Upper lobe of right lung (tissue), 1 donor: ENCODE results near the gene CSGALNACT2. TPM values are rescaled to one million over a fixed set of nuclear protein-coding genes. Genes with fewer than 3 reads are reported as not detected.

ENCODE experiments used
- ATAC-seq: fragments of 200-7000 bp; cut with Tn5 transposase; one replicate; pipeline ENCODE4 v1.9.1; 2020; ENCODE audit warnings: mild to moderate bottlenecking, moderate library complexity
- DNase-seq: peaks from one replicate; pipeline ENCODE4 v3.0.0-alpha.2; 2020
- H3K27ac ChIP-seq: fragments of 200-600 bp; one replicate; pipeline ENCODE4 v1.8.0; 2022
- H3K27me3 ChIP-seq: fragments of 200-600 bp; one replicate; pipeline ENCODE4 v1.8.0; 2022; ENCODE audit warnings: mild to moderate bottlenecking
- H3K36me3 ChIP-seq: fragments of 200-600 bp; one replicate; pipeline ENCODE4 v1.8.0; 2022
- H3K4me1 ChIP-seq: fragments of 200-600 bp; one replicate; pipeline ENCODE4 v1.8.0; 2022
- H3K4me3 ChIP-seq: fragments of 200-600 bp; one replicate; pipeline ENCODE4 v1.8.0; 2022; ENCODE audit warnings: mild to moderate bottlenecking
- H3K9me3 ChIP-seq: fragments of 200-600 bp; one replicate; pipeline ENCODE4 v1.8.0; 2022
- CTCF ChIP-seq: fragments of 200-600 bp; IDR thresholded peaks from one replicate; pipeline ENCODE4 v1.8.0; 2022; ENCODE audit warnings: antibody characterized with exemption
- intact Hi-C: fragments of 100-400 bp; cut with DNase I; formaldehyde crosslinking; loops from one replicate; pipeline ENCODE4 v1.11.0; 2022
- total RNA-seq: library from RNA; stranded (reverse); fragmentation: NEBNext Ultra II Directional; extraction: Animal tissue kit (Norgen Biotek cat#: 25700); gene quantifications from one replicate; pipeline ENCODE4 v1.2.1, GENCODE V29; 2021
- donor health status: DM: no; HTN: yes; CAD: no; lungs with severe emphysema.

Gene CSGALNACT2
- total RNA-seq, 1 donor from 2014 or later = 40.8 TPM

- DNase-seq = no peak
- no peak overlapping the region for H3K27ac ChIP-seq
- H3K36me3 ChIP-seq = peaks cover 31% of the 10 kb centered on the region
- H3K27me3 ChIP-seq = no peaks in the 10 kb centered on the region
- no peak overlapping the region for H3K4me3 ChIP-seq
- no peaks in the 10 kb centered on the region for H3K9me3 ChIP-seq
- peaks cover 13% of the 10 kb centered on the region for H3K4me1 ChIP-seq
- peak; percentile 35 for ATAC-seq
- intact Hi-C loops = no loop called here
- TF ChIP-seq CTCF = no peak
Observed at GRCh38 chr10:43167498-43167889, 29.2 kb downstream of the CSGALNACT2 start.

GRCh38 chr10:43170491-43170890 lies 32.2 kb downstream of the CSGALNACT2 start:
- Histone ChIP-seq H3K27me3 (no peaks in the 10 kb centered on the region), H3K27ac (no peak overlapping the region), H3K9me3 (no peaks in the 10 kb centered on the region), H3K36me3 (peaks cover 22% of the 10 kb centered on the region), H3K4me1 (peaks cover 16% of the 10 kb centered on the region), H3K4me3 (no peak overlapping the region)
- TF ChIP-seq CTCF = no peak
- ATAC-seq (no peak), DNase-seq (no peak)
- intact Hi-C loops = no loop called here

GRCh38 chr10:43172645-43173044 lies 34.4 kb downstream of the CSGALNACT2 start:
- Histone ChIP-seq H3K9me3 (no peaks in the 10 kb centered on the region), H3K4me3 (no peak overlapping the region), H3K27me3 (no peaks in the 10 kb centered on the region), H3K36me3 (peaks cover 41% of the 10 kb centered on the region), H3K27ac (no peak overlapping the region), H3K4me1 (peaks cover 12% of the 10 kb centered on the region)
- ATAC-seq = no peak
- DNase-seq = no peak
- intact Hi-C loops = no loop called here
- no peak for TF ChIP-seq CTCF

GRCh38 chr10:43173120-43173519 lies 34.9 kb downstream of the CSGALNACT2 start:
- intact Hi-C loops = no loop called here
- TF ChIP-seq CTCF = no peak
- peaks cover 46% of the 10 kb centered on the region for H3K36me3 ChIP-seq
- no peak for ATAC-seq
- DNase-seq = no peak
- H3K4me1 ChIP-seq = peaks cover 12% of the 10 kb centered on the region
- H3K9me3 ChIP-seq = no peaks in the 10 kb centered on the region
- no peak overlapping the region for H3K27ac ChIP-seq
- no peak overlapping the region for H3K4me3 ChIP-seq
- H3K27me3 ChIP-seq = no peaks in the 10 kb centered on the region

GRCh38 chr10:43174969-43175368 lies 36.7 kb downstream of the CSGALNACT2 start:
- intact Hi-C loops = no loop called here
- Histone ChIP-seq H3K4me3 (no peak overlapping the region), H3K9me3 (no peaks in the 10 kb centered on the region), H3K27ac (no peak overlapping the region), H3K4me1 (peaks cover 12% of the 10 kb centered on the region), H3K27me3 (no peaks in the 10 kb centered on the region), H3K36me3 (peaks cover 48% of the 10 kb centered on the region)
- ATAC-seq (no peak), DNase-seq (no peak)
- TF ChIP-seq CTCF = no peak

GRCh38 chr10:43176271-43176670 lies 38.0 kb downstream of the CSGALNACT2 start:
- Histone ChIP-seq H3K36me3 (peaks cover 61% of the 10 kb centered on the region), H3K4me1 (peaks cover 12% of the 10 kb centered on the region), H3K9me3 (no peaks in the 10 kb centered on the region), H3K27me3 (no peaks in the 10 kb centered on the region), H3K27ac (no peak overlapping the region), H3K4me3 (no peak overlapping the region)
- DNase-seq (no peak), ATAC-seq (no peak)
- no peak for TF ChIP-seq CTCF
- intact Hi-C loops = no loop called here
